ENCODE results near the gene CHL1.

- no peak for TF ChIP-seq CTCF (IDR thresholded peaks at IDR 0.05; ENCODE audit: control extremely low read depth in 1 of 3, insufficient read depth in 1 of 3, low read depth in 1 of 3, low read length in 3 of 3)
- TF ChIP-seq USF2 (IDR thresholded peaks at IDR 0.05; ENCODE audit: low read length), result no peak
These were observed 229.5 kb downstream of the CHL1 start for GRCh38 chr3:426072-426471.
